SU-DHL-6 (cell line): ENCODE measurements around the gene SNCB.

Source experiments
- CTCF ChIP-seq: fragments of 200-600 bp; sonication (generic); IDR thresholded peaks from one replicate; pipeline ENCODE4 v1.5.1; 2017; ENCODE audit warnings: antibody characterized with exemption, mild to moderate bottlenecking, low read length, moderate library complexity; ENCODE audit not compliant: insufficient read depth, poor library complexity, severe bottlenecking
- EZH2phosphoT487 ChIP-seq: fragments of 200-600 bp; sonication (generic), shearing (Covaris generic); conservative IDR thresholded peaks from 2 replicates; pipeline ENCODE4 v1.6.1; 2018; ENCODE audit warnings: mild to moderate bottlenecking, antibody characterized with exemption, low read length, moderate library complexity, mixed read lengths

- TF ChIP-seq CTCF = no peak
- no peak for TF ChIP-seq EZH2phosphoT487
These were observed 47.3 kb downstream of the SNCB start for GRCh38 chr5:176583076-176583475.
